ENCODE results near the gene KLHL42.

DNA sequence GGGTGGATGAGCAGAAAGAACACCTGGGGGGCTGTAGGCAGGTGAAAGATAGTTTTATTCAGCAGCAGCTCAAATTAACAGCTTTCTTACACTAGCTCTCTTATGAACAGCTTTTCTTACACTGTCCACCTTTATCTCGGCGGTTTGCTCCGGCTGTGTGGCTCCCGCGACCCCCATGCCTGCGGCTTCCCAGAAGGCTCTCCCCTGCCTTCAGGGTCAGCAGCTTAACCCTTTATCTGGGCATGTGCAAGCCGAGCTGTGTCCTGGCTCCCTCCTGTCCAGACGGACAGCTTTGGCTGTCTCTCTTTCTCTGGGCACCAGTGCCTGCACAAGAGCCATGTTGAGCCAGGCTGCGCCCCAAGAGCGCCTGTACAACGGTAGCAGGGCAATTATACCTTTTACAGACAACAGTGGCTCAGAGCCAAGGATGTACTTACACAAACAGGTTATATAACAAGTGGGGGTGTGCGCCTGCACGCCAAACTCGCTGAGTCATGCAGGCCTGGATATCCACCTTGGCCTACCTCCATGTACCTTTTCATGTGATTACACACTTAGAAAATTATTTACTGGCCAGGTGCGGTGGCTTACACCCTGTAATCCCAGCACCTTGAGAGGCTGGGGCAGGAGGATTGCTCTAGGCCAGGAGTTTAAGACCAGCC lies 28.5 kb upstream of the KLHL42 start:
- TF ChIP-seq POLR2A (IDR thresholded peaks at IDR 0.05) (peak in 1 of 3 donors; percentile 20), CTCF (IDR thresholded peaks at IDR 0.05) (no peak)

Data from body of pancreas (tissue), 4 donors.